Spleen (tissue), 7 donors: Measurements from ENCODE around the gene PHKA1.

ENCODE experiments used
- POLR2A ChIP-seq, 3 donors: fragments of 450-650 bp; IDR thresholded peaks; one replicate each; pipeline ENCODE4 v1.5.1; 2017; ENCODE audit warnings: antibody characterized with exemption in 3 of 3, mild to moderate bottlenecking in 1 of 3
- POLR2AphosphoS5 ChIP-seq, 3 donors: sonication (generic); formaldehyde crosslinking; IDR thresholded peaks; one replicate each; pipeline ENCODE4 v1.5.1; 2017; ENCODE audit warnings: antibody characterized with exemption in 3 of 3
- TF ChIP-seq, protein P1 (sequence below), 11 experiments: fragments of 200-600 bp in 7 of 11; fragments of 450-650 bp in 4 of 11; sonication (generic) in 4 of 11; IDR thresholded peaks in 8 of 11; conservative IDR thresholded peaks in 3 of 11; 1 replicate in 7 of 11; 2 replicates in 4 of 11; pipeline versions ENCODE4 v1.4.0 to v1.8.0; 2016 to 2021; ENCODE audit warnings: antibody characterized with exemption in 11 of 11, inconsistent platforms in 4 of 11, mild to moderate bottlenecking in 1 of 11
- donor health status: DM: no; HTN: no; CAD: no; lungs with moderate emphysema.
- donor health status: DM: no; HTN: no; CAD: no.
- donor health status: DM: no; HTN: no; CAD: no.

- TF ChIP-seq, protein P1, sequence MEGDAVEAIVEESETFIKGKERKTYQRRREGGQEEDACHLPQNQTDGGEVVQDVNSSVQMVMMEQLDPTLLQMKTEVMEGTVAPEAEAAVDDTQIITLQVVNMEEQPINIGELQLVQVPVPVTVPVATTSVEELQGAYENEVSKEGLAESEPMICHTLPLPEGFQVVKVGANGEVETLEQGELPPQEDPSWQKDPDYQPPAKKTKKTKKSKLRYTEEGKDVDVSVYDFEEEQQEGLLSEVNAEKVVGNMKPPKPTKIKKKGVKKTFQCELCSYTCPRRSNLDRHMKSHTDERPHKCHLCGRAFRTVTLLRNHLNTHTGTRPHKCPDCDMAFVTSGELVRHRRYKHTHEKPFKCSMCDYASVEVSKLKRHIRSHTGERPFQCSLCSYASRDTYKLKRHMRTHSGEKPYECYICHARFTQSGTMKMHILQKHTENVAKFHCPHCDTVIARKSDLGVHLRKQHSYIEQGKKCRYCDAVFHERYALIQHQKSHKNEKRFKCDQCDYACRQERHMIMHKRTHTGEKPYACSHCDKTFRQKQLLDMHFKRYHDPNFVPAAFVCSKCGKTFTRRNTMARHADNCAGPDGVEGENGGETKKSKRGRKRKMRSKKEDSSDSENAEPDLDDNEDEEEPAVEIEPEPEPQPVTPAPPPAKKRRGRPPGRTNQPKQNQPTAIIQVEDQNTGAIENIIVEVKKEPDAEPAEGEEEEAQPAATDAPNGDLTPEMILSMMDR (IDR thresholded peaks at IDR 0.05 in 8 of 11, conservative IDR thresholded peaks at IDR 0.05 in 3 of 11) = no peak
- TF ChIP-seq POLR2A (IDR thresholded peaks at IDR 0.05) = no peak
- TF ChIP-seq POLR2AphosphoS5 (IDR thresholded peaks at IDR 0.05) = no peak
These were observed 20.6 kb downstream of the PHKA1 start for GRCh38 chrX:72693477-72693876.
